ENCODE results near the gene LTBP1. TPM values are rescaled to one million over a fixed set of nuclear protein-coding genes. Genes with fewer than 3 reads are reported as not detected.

The LTBP1 gene
- total and polyA plus RNA-seq, 2 experiments from 2014 or later: 15.7 to 49.8 TPM

- no peak overlapping the region for H3K4me3 Mint-ChIP-seq
- Histone ChIP-seq H3K36me3 (ENCODE audit: insufficient read depth) (no peaks in the 10 kb centered on the region), H3F3A (replicated peaks; ENCODE audit: low read depth) (no peaks in the 10 kb centered on the region), H3K4me1 (ENCODE audit: insufficient read depth) (no peaks in the 10 kb centered on the region), H3K27me3 (ENCODE audit: insufficient read depth) (no peaks in the 10 kb centered on the region), H2AFZ (no peak overlapping the region), H3K9me2 (ENCODE audit: insufficient read depth) (no peaks in the 10 kb centered on the region), H3K4me2 (no peak overlapping the region), H4K20me1 (replicated peaks; ENCODE audit: insufficient read depth) (no peaks in the 10 kb centered on the region), H3K79me2 (replicated peaks; ENCODE audit: insufficient read depth) (no peaks in the 10 kb centered on the region), H3K27ac (ENCODE audit: low read depth) (no peak overlapping the region), H3K4me3 (no peak overlapping the region)
- ATAC-seq (no peak), DNase-seq (ENCODE audit: low spot score) (no peak)
- H3K27ac Mint-ChIP-seq: no peak overlapping the region
- no peaks in the 10 kb centered on the region; the same call in 2 of the 3 replicates for H3K4me1 Mint-ChIP-seq
- no peaks in the 10 kb centered on the region for H3K9me3 Mint-ChIP-seq
- TF ChIP-seq POLR2AphosphoS5 (IDR thresholded peaks at IDR 0.05; ENCODE audit: low read depth): no peak
- TF ChIP-seq, protein P1, sequence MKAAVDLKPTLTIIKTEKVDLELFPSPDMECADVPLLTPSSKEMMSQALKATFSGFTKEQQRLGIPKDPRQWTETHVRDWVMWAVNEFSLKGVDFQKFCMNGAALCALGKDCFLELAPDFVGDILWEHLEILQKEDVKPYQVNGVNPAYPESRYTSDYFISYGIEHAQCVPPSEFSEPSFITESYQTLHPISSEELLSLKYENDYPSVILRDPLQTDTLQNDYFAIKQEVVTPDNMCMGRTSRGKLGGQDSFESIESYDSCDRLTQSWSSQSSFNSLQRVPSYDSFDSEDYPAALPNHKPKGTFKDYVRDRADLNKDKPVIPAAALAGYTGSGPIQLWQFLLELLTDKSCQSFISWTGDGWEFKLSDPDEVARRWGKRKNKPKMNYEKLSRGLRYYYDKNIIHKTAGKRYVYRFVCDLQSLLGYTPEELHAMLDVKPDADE (IDR thresholded peaks at IDR 0.05): no peak
- H3K36me3 Mint-ChIP-seq (ENCODE audit: low read depth): no peaks in the 10 kb centered on the region
- H3K27me3 Mint-ChIP-seq (ENCODE audit: insufficient read depth, low read depth, poor library complexity): no peaks in the 10 kb centered on the region
Observed at GRCh38 chr2:33178209-33178608, 231.5 kb downstream of the LTBP1 start.

- Histone ChIP-seq H4K20me1 (replicated peaks; ENCODE audit: insufficient read depth) (no peaks in the 10 kb centered on the region), H3K79me2 (replicated peaks; ENCODE audit: insufficient read depth) (no peaks in the 10 kb centered on the region), H3K4me3 (no peak overlapping the region), H2AFZ (no peak overlapping the region), H3K36me3 (ENCODE audit: insufficient read depth) (no peaks in the 10 kb centered on the region), H3K4me1 (ENCODE audit: insufficient read depth) (no peaks in the 10 kb centered on the region), H3K27ac (ENCODE audit: low read depth) (no peak overlapping the region), H3K4me2 (no peak overlapping the region), H3F3A (replicated peaks; ENCODE audit: low read depth) (no peaks in the 10 kb centered on the region), H3K27me3 (ENCODE audit: insufficient read depth) (no peaks in the 10 kb centered on the region), H3K9me2 (ENCODE audit: insufficient read depth) (peaks cover 5% of the 10 kb centered on the region; the same call in 1 of the 2 replicates)
- TF ChIP-seq ZNF331 (CRISPR knock-in tag; IDR thresholded peaks at IDR 0.05; ENCODE audit: low read depth) (no peak), EZH2phosphoT487 (IDR thresholded peaks at IDR 0.05; ENCODE audit: unreplicated experiment) (no peak), ZNF462 (CRISPR knock-in tag; IDR thresholded peaks at IDR 0.05) (no peak), CTCF (conservative IDR thresholded peaks at IDR 0.05; ENCODE audit: low read depth in 2 of 2) (no peak), CREB1 (CRISPR knock-in tag; IDR thresholded peaks at IDR 0.05; ENCODE audit: low read depth) (no peak), NANOG (IDR thresholded peaks at IDR 0.05; ENCODE audit: borderline replicate concordance) (no peak)
- TF ChIP-seq, protein P1 (IDR thresholded peaks at IDR 0.05): no peak
- no peaks in the 10 kb centered on the region for H3K27me3 Mint-ChIP-seq (ENCODE audit: insufficient read depth, low read depth, poor library complexity)
- H3K36me3 Mint-ChIP-seq (ENCODE audit: low read depth): no peaks in the 10 kb centered on the region
- no peak overlapping the region for H3K27ac Mint-ChIP-seq
- H3K4me3 Mint-ChIP-seq: no peak overlapping the region
- DNase-seq (ENCODE audit: low spot score) (no peak), ATAC-seq (no peak)
- H3K4me1 Mint-ChIP-seq: no peaks in the 10 kb centered on the region; the same call in 2 of the 3 replicates
- H3K9me3 Mint-ChIP-seq: no peaks in the 10 kb centered on the region
Observed at GRCh38 chr2:33180915-33181314, 234.2 kb downstream of the LTBP1 start.

Measured in GM23338 (cell line).